ENCODE results near the gene NR1I3. TPM values are rescaled to one million over a fixed set of nuclear protein-coding genes. Genes with fewer than 3 reads are reported as not detected.

Gene NR1I3
- total and polyA plus RNA-seq, 2 of the 13 experiments (the other 11 are each of a cell fraction or from before 2014, with no cell fraction given): 0.62 to 0.95 TPM

DNA sequence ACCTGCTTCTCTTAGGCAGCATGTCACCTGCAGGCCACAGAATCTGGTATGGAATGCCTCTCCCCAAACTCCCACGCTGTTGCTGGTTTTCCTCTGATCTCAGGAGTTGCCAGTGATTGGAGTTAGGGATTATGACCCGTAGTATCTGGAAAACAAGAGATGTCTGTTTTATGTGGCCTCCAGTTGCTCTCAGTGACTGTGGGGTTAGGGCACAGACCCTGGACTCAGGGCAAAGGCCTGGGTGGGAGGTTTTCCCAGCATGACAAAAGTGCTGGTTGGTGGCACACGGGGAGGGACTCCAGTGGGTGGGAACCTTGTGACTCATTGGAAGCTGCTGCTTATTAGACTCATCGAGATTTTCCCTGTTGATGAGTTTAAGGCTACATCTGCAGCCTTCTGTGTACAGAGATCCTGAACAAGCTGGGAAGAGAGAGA lies at the start of gene NR1I3 (continued):
- TF ChIP-seq, protein P1, sequence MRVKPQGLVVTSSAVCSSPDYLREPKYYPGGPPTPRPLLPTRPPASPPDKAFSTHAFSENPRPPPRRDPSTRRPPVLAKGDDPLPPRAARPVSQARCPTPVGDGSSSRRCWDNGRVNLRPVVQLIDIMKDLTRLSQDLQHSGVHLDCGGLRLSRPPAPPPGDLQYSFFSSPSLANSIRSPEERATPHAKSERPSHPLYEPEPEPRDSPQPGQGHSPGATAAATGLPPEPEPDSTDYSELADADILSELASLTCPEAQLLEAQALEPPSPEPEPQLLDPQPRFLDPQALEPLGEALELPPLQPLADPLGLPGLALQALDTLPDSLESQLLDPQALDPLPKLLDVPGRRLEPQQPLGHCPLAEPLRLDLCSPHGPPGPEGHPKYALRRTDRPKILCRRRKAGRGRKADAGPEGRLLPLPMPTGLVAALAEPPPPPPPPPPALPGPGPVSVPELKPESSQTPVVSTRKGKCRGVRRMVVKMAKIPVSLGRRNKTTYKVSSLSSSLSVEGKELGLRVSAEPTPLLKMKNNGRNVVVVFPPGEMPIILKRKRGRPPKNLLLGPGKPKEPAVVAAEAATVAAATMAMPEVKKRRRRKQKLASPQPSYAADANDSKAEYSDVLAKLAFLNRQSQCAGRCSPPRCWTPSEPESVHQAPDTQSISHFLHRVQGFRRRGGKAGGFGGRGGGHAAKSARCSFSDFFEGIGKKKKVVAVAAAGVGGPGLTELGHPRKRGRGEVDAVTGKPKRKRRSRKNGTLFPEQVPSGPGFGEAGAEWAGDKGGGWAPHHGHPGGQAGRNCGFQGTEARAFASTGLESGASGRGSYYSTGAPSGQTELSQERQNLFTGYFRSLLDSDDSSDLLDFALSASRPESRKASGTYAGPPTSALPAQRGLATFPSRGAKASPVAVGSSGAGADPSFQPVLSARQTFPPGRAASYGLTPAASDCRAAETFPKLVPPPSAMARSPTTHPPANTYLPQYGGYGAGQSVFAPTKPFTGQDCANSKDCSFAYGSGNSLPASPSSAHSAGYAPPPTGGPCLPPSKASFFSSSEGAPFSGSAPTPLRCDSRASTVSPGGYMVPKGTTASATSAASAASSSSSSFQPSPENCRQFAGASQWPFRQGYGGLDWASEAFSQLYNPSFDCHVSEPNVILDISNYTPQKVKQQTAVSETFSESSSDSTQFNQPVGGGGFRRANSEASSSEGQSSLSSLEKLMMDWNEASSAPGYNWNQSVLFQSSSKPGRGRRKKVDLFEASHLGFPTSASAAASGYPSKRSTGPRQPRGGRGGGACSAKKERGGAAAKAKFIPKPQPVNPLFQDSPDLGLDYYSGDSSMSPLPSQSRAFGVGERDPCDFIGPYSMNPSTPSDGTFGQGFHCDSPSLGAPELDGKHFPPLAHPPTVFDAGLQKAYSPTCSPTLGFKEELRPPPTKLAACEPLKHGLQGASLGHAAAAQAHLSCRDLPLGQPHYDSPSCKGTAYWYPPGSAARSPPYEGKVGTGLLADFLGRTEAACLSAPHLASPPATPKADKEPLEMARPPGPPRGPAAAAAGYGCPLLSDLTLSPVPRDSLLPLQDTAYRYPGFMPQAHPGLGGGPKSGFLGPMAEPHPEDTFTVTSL (CRISPR knock-in tag; IDR thresholded peaks at IDR 0.05; ENCODE audit: borderline replicate concordance): peak; percentile 83; the same call in 1 of the 2 replicates
- TF ChIP-seq ZNF557 (CRISPR knock-in tag; IDR thresholded peaks at IDR 0.05) (no peak), TBX2 (CRISPR knock-in tag; IDR thresholded peaks at IDR 0.05; ENCODE audit: borderline replicate concordance) (peak; percentile 84; the same call in 1 of the 2 replicates), ZNF703 (CRISPR knock-in tag; IDR thresholded peaks at IDR 0.05; ENCODE audit: borderline replicate concordance) (peak; percentile 48; the same call in 1 of the 2 replicates), ZNF775 (CRISPR knock-in tag; IDR thresholded peaks at IDR 0.05; ENCODE audit: borderline replicate concordance) (no peak), NCOA5 (CRISPR knock-in tag; IDR thresholded peaks at IDR 0.05) (no peak), GZF1 (CRISPR knock-in tag; IDR thresholded peaks at IDR 0.05) (peak; percentile 77; the same call in 1 of the 2 replicates), ZBTB21 (CRISPR knock-in tag; IDR thresholded peaks at IDR 0.05) (no peak), NONO (IDR thresholded peaks at IDR 0.05) (no peak), NONO (CRISPR knock-in tag; conservative IDR thresholded peaks at IDR 0.05) (peak; percentile 60; the same call in 1 of the 2 replicates), RARG (CRISPR knock-in tag; IDR thresholded peaks at IDR 0.05; ENCODE audit: low read depth) (no peak), ZSCAN25 (CRISPR knock-in tag; IDR thresholded peaks at IDR 0.05) (no peak), POLR2AphosphoS5 (IDR thresholded peaks at IDR 0.05; ENCODE audit: low read depth, low read length) (no peak), RARA (CRISPR knock-in tag; IDR thresholded peaks at IDR 0.05) (peak; percentile 97), ZNF431 (CRISPR knock-in tag; IDR thresholded peaks at IDR 0.05; ENCODE audit: borderline replicate concordance, low read depth) (no peak), REPIN1 (CRISPR knock-in tag; IDR thresholded peaks at IDR 0.05; ENCODE audit: borderline replicate concordance, low read depth) (0 out of 2 replicates have a peak, but pooled peaks have one; percentile 19), NFE2 (CRISPR knock-in tag; IDR thresholded peaks at IDR 0.05) (no peak), ARNT (IDR thresholded peaks at IDR 0.05) (no peak), ZNF264 (CRISPR knock-in tag; IDR thresholded peaks at IDR 0.05) (no peak), ZNF331 (CRISPR knock-in tag; IDR thresholded peaks at IDR 0.05) (peak; percentile 47; the same call in 1 of the 2 replicates), MBD4 (IDR thresholded peaks at IDR 0.05; ENCODE audit: borderline replicate concordance, low read length) (no peak), TBL1XR1 (IDR thresholded peaks at IDR 0.05; ENCODE audit: borderline replicate concordance, low read length, partially characterized antibody) (peak; percentile 70)
- TF ChIP-seq, protein P2, sequence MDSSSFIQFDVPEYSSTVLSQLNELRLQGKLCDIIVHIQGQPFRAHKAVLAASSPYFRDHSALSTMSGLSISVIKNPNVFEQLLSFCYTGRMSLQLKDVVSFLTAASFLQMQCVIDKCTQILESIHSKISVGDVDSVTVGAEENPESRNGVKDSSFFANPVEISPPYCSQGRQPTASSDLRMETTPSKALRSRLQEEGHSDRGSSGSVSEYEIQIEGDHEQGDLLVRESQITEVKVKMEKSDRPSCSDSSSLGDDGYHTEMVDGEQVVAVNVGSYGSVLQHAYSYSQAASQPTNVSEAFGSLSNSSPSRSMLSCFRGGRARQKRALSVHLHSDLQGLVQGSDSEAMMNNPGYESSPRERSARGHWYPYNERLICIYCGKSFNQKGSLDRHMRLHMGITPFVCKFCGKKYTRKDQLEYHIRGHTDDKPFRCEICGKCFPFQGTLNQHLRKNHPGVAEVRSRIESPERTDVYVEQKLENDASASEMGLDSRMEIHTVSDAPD (CRISPR knock-in tag; IDR thresholded peaks at IDR 0.05): peak; percentile 78
